GM19468 (cell line): ENCODE results near the gene TMEM169.

ENCODE experiments used
- ATAC-seq: cut with Tn5 transposase; IDR thresholded peaks from one replicate; pipeline ENCODE4 v1.9.1; 2021; ENCODE audit warnings: mild to moderate bottlenecking, moderate library complexity, moderate number of reproducible peaks; ENCODE audit not compliant: unreplicated experiment; ENCODE audit errors: extremely low read depth

TMEM169 gene

GRCh38 chr2:216081487-216082116, at the start of gene TMEM169, which contains the start of gene PECR:
TMEM169 (plus strand) TSS chr2:216081919; CDS start chr2:216095964, 14,045 bp downstream.
PECR (minus strand) TSS chr2:216081809; CDS start chr2:216081741, 68 bp downstream.
- peak; percentile 50 for ATAC-seq

- ATAC-seq, result peak; percentile 64
These were observed 49.6 kb upstream of the TMEM169 start for GRCh38 chr2:216031960-216032689.

GRCh38 chr2:216033403-216033802, 48.3 kb upstream of the TMEM169 start:
- ATAC-seq, result no peak

GRCh38 chr2:216034065-216034464, 47.7 kb upstream of the TMEM169 start:
- no peak for ATAC-seq

GRCh38 chr2:216039918-216040317, 41.8 kb upstream of the TMEM169 start:
- ATAC-seq, result no peak

- no peak for ATAC-seq
These were observed 40.3 kb upstream of the TMEM169 start for GRCh38 chr2:216041438-216041837.

GRCh38 chr2:216043949-216044348, 37.8 kb upstream of the TMEM169 start:
- ATAC-seq, result no peak

- ATAC-seq, result no peak
These were observed 36.7 kb upstream of the TMEM169 start for GRCh38 chr2:216044883-216045486.

- ATAC-seq, result no peak
These were observed 34.3 kb upstream of the TMEM169 start for GRCh38 chr2:216047397-216047796.

GRCh38 chr2:216049452-216049851, 32.3 kb upstream of the TMEM169 start:
- no peak for ATAC-seq

GRCh38 chr2:216051350-216051749, 30.4 kb upstream of the TMEM169 start:
- no peak for ATAC-seq

GRCh38 chr2:216052420-216052819, 29.3 kb upstream of the TMEM169 start:
- no peak for ATAC-seq

GRCh38 chr2:216055680-216056079, 26.0 kb upstream of the TMEM169 start:
- no peak for ATAC-seq

- peak; percentile 12 for ATAC-seq
These were observed 25.0 kb upstream of the TMEM169 start for GRCh38 chr2:216056739-216057138.

- ATAC-seq, result peak; percentile 82
These were observed 24.0 kb upstream of the TMEM169 start for GRCh38 chr2:216057688-216058193.

GRCh38 chr2:216059233-216059834, 22.4 kb upstream of the TMEM169 start:
- no peak for ATAC-seq

GRCh38 chr2:216064014-216064630, 17.6 kb upstream of the TMEM169 start:
- ATAC-seq, result no peak

- no peak for ATAC-seq
These were observed 17.1 kb upstream of the TMEM169 start for GRCh38 chr2:216064665-216065064.

- ATAC-seq, result no peak
These were observed 15.5 kb upstream of the TMEM169 start for GRCh38 chr2:216066230-216066629.

- ATAC-seq, result no peak
These were observed 12.7 kb upstream of the TMEM169 start for GRCh38 chr2:216069028-216069427.
